CD14-positive monocyte (primary cell): ENCODE measurements around the gene CPEB1. TPM values are rescaled to one million over a fixed set of nuclear protein-coding genes. Genes with fewer than 3 reads are reported as not detected.

ENCODE experiments used
- DNase-seq, 3 donors: peaks; one replicate each; pipeline ENCODE4 v3.0.0-alpha.2; 2011 to 2022
- H2AFZ ChIP-seq: 2 replicates; pipeline ENCODE4 v1.6.0; 2012; ENCODE audit warnings: mild to moderate bottlenecking, low read depth, low read length, inconsistent platforms; ENCODE audit not compliant: insufficient read depth, poor library complexity, severe bottlenecking
- H3K27ac ChIP-seq, 2 donors: 1 replicate in 1 of 2; 2 replicates in 1 of 2; pipeline ENCODE4 v1.5.1; 2012 to 2013; ENCODE audit warnings: low read length in 2 of 2, control low read depth in 1 of 2, inconsistent platforms in 1 of 2, low read depth in 1 of 2, mild to moderate bottlenecking in 1 of 2
- H3K27me3 ChIP-seq, 2 donors: one replicate each; pipeline versions ENCODE4 v1.6.0 to v1.6.1; 2011 to 2013; ENCODE audit warnings: low read length in 2 of 2; ENCODE audit not compliant: control insufficient read depth in 2 of 2, insufficient read depth in 2 of 2
- H3K36me3 ChIP-seq, 2 donors: replicated peaks in 1 of 2; 1 replicate in 1 of 2; 2 replicates in 1 of 2; pipeline versions ENCODE4 v1.5.1 to v1.6.1; 2012 to 2013; ENCODE audit warnings: low read length in 2 of 2, control low read depth in 1 of 2, inconsistent platforms in 1 of 2, mild to moderate bottlenecking in 1 of 2; ENCODE audit not compliant: insufficient read depth in 2 of 2, control insufficient read depth in 1 of 2
- H3K4me1 ChIP-seq, 2 donors: 1 replicate in 1 of 2; 2 replicates in 1 of 2; pipeline versions ENCODE4 v1.5.1 to v1.6.1; 2012 to 2013; ENCODE audit warnings: low read length in 2 of 2, control low read depth in 1 of 2, inconsistent platforms in 1 of 2, mild to moderate bottlenecking in 1 of 2, moderate library complexity in 1 of 2; ENCODE audit not compliant: insufficient read depth in 2 of 2, control insufficient read depth in 1 of 2
- H3K4me2 ChIP-seq: replicated peaks from 2 replicates; pipeline ENCODE3; 2012; ENCODE audit warnings: low read length, moderate library complexity, mild to moderate bottlenecking; ENCODE audit not compliant: poor library complexity, severe bottlenecking; ENCODE audit errors: extremely low read depth
- H3K4me3 ChIP-seq, 3 experiments: fragments of 200-600 bp in 1 of 3; sonication (generic) in 1 of 3; replicated peaks in 1 of 3; 1 replicate in 2 of 3; 2 replicates in 1 of 3; pipeline ENCODE4 v1.5.1; 2011 to 2013; ENCODE audit warnings: low read length in 3 of 3, mild to moderate bottlenecking in 3 of 3, control low read depth in 2 of 3, low read depth in 2 of 3, inconsistent platforms in 1 of 3, moderate library complexity in 1 of 3
- H3K79me2 ChIP-seq: 2 replicates; pipeline ENCODE4 v1.6.0; 2012; ENCODE audit warnings: mild to moderate bottlenecking, control low read depth, inconsistent platforms, low read length, moderate library complexity; ENCODE audit not compliant: insufficient read depth
- H3K9ac ChIP-seq: 2 replicates; pipeline ENCODE4 v1.6.0; 2017; ENCODE audit warnings: low read length, mild to moderate bottlenecking; ENCODE audit not compliant: insufficient read depth, poor library complexity, severe bottlenecking
- H3K9me3 ChIP-seq, 2 donors: replicated peaks in 1 of 2; 1 replicate in 1 of 2; 2 replicates in 1 of 2; pipeline versions ENCODE4 v1.5.1 to v1.6.1; 2012 to 2013; ENCODE audit warnings: low read length in 2 of 2, control low read depth in 1 of 2; ENCODE audit not compliant: control insufficient read depth in 1 of 2, insufficient read depth in 1 of 2
- H4K20me1 ChIP-seq: 2 replicates; pipeline ENCODE4 v1.6.0; 2012; ENCODE audit warnings: mild to moderate bottlenecking, low read length, control low read depth, moderate library complexity; ENCODE audit not compliant: insufficient read depth
- H3K27ac Mint-ChIP-seq, 7 donors: one replicate each; pipeline ENCODE4 v1.8.0; 2020; ENCODE audit warnings: mild to moderate bottlenecking in 7 of 7, mixed read lengths in 7 of 7, moderate library complexity in 6 of 7, inconsistent platforms in 2 of 7
- H3K27me3 Mint-ChIP-seq, 3 donors: one replicate each; pipeline ENCODE4 v1.8.0; 2021 to 2022; ENCODE audit warnings: low read depth in 3 of 3, mild to moderate bottlenecking in 3 of 3, mixed read lengths in 3 of 3, moderate library complexity in 3 of 3, inconsistent platforms in 1 of 3
- H3K36me3 Mint-ChIP-seq, 2 donors: one replicate each; pipeline ENCODE4 v1.8.0; 2020; ENCODE audit warnings: mixed read lengths in 2 of 2, inconsistent platforms in 1 of 2, mild to moderate bottlenecking in 1 of 2
- H3K4me1 Mint-ChIP-seq: one replicate; pipeline ENCODE4 v1.8.0; 2020; ENCODE audit warnings: mild to moderate bottlenecking, mixed read lengths
- H3K4me3 Mint-ChIP-seq, 2 donors: one replicate each; pipeline ENCODE4 v1.8.0; 2020; ENCODE audit warnings: mild to moderate bottlenecking in 2 of 2, mixed read lengths in 2 of 2, moderate library complexity in 1 of 2
- H3K9me3 Mint-ChIP-seq, 7 donors: one replicate each; pipeline ENCODE4 v1.8.0; 2020 to 2022; ENCODE audit warnings: mixed read lengths in 7 of 7, mild to moderate bottlenecking in 6 of 7, moderate library complexity in 6 of 7, inconsistent platforms in 2 of 7
- WGBS: methylation state at CpG from one replicate; pipeline ENCODE4 v1.1.5; 2013; ENCODE audit warnings: missing lambda C conversion rate; ENCODE audit not compliant: insufficient coverage; 5-methylcytosine and 5-hydroxymethylcytosine counted together
- intact Hi-C, 2 donors: fragments of 100-400 bp; cut with micrococcal nuclease; formaldehyde crosslinking; loops; one replicate each; pipeline versions ENCODE4 v1.15.0 to v1.15.1; 2023
- polyA plus RNA-seq, 3 donors: library from polyadenylated mRNA; depleted of rRNA in 1 of 3; unstranded in 2 of 3; stranded (reverse) in 1 of 3; fragments of 300-500 nt in 2 of 3; fragments of >200 nt in 1 of 3; fragmentation: Illumina TruSeq in 2 of 3; gene quantifications; 1 replicate in 2 of 3; 2 replicates in 1 of 3; pipeline ENCODE4 v1.2.3, GENCODE V29; 2012 to 2021
- TF ChIP-seq, protein P1 (sequence below): fragments of 200-600 bp; IDR thresholded peaks from one replicate; pipeline ENCODE4 v1.8.0; 2022; ENCODE audit warnings: antibody characterized with exemption, mild to moderate bottlenecking

Gene CPEB1
- polyA plus RNA-seq, 3 donors = not detected

DNA sequence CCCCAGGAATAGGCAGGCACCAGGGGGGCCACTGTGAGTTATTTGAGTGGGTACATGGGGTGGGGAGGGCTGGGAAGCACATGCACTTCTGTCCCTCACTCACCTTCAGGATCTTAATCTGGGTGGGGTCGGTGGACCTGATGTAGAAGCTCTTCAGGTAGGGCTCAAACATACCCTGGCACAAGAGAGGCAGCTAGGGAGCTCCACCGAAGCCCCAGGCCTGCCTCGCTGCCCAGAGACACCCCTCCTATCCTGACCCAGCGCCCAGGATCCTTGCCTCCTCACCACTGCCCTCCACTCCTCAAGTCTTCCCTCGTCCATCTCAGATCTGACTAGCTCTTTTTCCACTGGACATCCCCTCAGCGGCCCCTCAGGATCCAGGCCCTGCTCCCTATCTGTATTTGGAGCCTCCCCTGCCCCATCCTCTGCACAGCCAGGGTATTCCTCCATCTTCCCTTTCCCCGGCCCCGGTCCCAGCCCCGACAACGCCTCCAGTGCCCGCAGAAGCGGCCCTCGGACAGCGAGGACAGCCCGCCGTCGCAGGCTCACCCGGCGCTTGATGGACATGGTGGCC, 32.5 kb upstream of the CPEB1 start:
- H3K27ac Mint-ChIP-seq = no peak overlapping the region

DNA sequence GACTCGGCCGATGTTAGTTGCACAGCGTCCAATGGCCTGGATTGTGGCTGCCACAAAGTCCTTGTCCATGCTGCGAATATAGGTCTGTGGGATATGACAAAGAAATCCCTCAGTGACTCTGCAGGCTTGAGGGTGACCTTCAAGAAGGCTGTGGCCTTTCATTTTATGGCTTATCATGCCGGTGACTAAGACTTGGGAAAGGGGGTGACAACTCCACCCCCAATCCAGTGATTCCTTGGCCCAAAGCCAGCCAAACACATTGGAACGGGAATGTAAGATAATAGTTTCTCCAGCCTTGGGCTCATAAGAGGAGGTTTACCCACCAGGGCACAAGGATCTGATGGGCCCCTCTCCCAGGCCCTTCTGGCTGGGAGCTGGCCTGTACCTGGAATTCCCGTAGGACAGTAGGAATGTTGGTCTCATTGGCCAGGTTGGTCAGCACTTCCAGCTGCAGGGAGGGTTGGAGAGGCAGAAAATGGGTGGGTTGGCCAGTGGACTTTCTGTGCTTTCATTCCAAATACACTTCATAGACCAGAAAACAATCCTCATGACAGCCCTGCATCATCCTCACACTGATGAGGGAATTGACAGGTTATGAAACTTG, 30.7 kb upstream of the CPEB1 start:
- no peak overlapping the region for H3K27ac Mint-ChIP-seq
- H3K36me3 Mint-ChIP-seq = no peaks in the 10 kb centered on the region
- Histone ChIP-seq H3K9ac (no peak overlapping the region), H3K27ac (no peak overlapping the region), H3K4me3 (no peak overlapping the region), H3K4me2 (no peak overlapping the region), H3K9me3 (peaks cover 0 to 4% of the 10 kb centered on the region in 2 donors), H2AFZ (no peak overlapping the region), H3K4me1 (peaks cover 5 to 6% of the 10 kb centered on the region in 2 donors), H3K27me3 (peaks cover 10 to 41% of the 10 kb centered on the region in 2 donors), H3K79me2 (no peaks in the 10 kb centered on the region), H4K20me1 (no peaks in the 10 kb centered on the region), H3K36me3 (no peaks in the 10 kb centered on the region)
- TF ChIP-seq, protein P1, sequence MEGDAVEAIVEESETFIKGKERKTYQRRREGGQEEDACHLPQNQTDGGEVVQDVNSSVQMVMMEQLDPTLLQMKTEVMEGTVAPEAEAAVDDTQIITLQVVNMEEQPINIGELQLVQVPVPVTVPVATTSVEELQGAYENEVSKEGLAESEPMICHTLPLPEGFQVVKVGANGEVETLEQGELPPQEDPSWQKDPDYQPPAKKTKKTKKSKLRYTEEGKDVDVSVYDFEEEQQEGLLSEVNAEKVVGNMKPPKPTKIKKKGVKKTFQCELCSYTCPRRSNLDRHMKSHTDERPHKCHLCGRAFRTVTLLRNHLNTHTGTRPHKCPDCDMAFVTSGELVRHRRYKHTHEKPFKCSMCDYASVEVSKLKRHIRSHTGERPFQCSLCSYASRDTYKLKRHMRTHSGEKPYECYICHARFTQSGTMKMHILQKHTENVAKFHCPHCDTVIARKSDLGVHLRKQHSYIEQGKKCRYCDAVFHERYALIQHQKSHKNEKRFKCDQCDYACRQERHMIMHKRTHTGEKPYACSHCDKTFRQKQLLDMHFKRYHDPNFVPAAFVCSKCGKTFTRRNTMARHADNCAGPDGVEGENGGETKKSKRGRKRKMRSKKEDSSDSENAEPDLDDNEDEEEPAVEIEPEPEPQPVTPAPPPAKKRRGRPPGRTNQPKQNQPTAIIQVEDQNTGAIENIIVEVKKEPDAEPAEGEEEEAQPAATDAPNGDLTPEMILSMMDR = no peak
- H3K9me3 Mint-ChIP-seq = peaks cover 0 to 11% (median 5%) of the 10 kb centered on the region in 7 donors
- no peak for DNase-seq
- intact Hi-C loops = no loop called here
- H3K4me3 Mint-ChIP-seq = no peak overlapping the region
- peaks cover 9% of the 10 kb centered on the region for H3K4me1 Mint-ChIP-seq
- WGBS = 98% methylated on average over 6 of the region's 7 CpGs
- peaks cover 29 to 46% (median 41%) of the 10 kb centered on the region in 3 donors for H3K27me3 Mint-ChIP-seq

More for the DNA sequence above, 32.5 kb upstream of the CPEB1 start:
- TF ChIP-seq, protein P1 = no peak
- DNase-seq = no peak
- Histone ChIP-seq H2AFZ (no peak overlapping the region), H3K4me1 (peaks cover 5 to 6% of the 10 kb centered on the region in 2 donors), H3K4me2 (no peak overlapping the region), H3K79me2 (no peaks in the 10 kb centered on the region), H3K9me3 (peaks cover 0 to 4% of the 10 kb centered on the region in 2 donors), H3K27me3 (peaks cover 10 to 41% of the 10 kb centered on the region in 2 donors), H3K4me3 (no peak overlapping the region), H3K9ac (no peak overlapping the region), H4K20me1 (no peaks in the 10 kb centered on the region), H3K27ac (no peak overlapping the region), H3K36me3 (no peaks in the 10 kb centered on the region)
- intact Hi-C loops = no loop called here
- Mint-ChIP-seq H3K4me3 (peak overlapping the region in 1 of 2 donors; percentile 65), H3K36me3 (no peaks in the 10 kb centered on the region), H3K4me1 (peaks cover 9% of the 10 kb centered on the region), H3K27me3 (peaks cover 28 to 50% (median 41%) of the 10 kb centered on the region in 3 donors), H3K9me3 (peaks cover 0 to 11% (median 5%) of the 10 kb centered on the region in 7 donors)
- 41% methylated on average over 18 of the region's 19 CpGs for WGBS
